HepG2 (cell line): Measurements from ENCODE around the gene DIPK1A. TPM values are rescaled to one million over a fixed set of nuclear protein-coding genes. Genes with fewer than 3 reads are reported as not detected.
A peak's percentile ranks its signal among the peaks of the same experiment; 100 is the strongest.

Experiments used
- BRCA1 ChIP-seq: sonication (generic); formaldehyde crosslinking; IDR thresholded peaks from 2 replicates; pipeline ENCODE4 v1.4.0; 2020; ENCODE audit warnings: missing genetic modification reagents
- DNMT3B ChIP-seq: conservative IDR thresholded peaks from 2 replicates; pipeline ENCODE4 v1.6.1; 2016; ENCODE audit warnings: missing biosample characterization, control low read depth
- NFIC ChIP-seq: IDR thresholded peaks from 2 replicates; pipeline ENCODE4 v1.6.1; 2012; ENCODE audit warnings: mild to moderate bottlenecking, low read length, inconsistent platforms
- NFYB ChIP-seq: sonication (generic); formaldehyde crosslinking; IDR thresholded peaks from 2 replicates; pipeline ENCODE4 v1.4.0; 2020; ENCODE audit warnings: missing genetic modification reagents
- NR2F2 ChIP-seq: IDR thresholded peaks from 2 replicates; pipeline ENCODE4 v1.6.1; 2012; ENCODE audit warnings: low read depth, inconsistent platforms, borderline replicate concordance
- RAD51 ChIP-seq: fragments of 450-650 bp; IDR thresholded peaks from 2 replicates; pipeline ENCODE4 v1.6.1; 2016; ENCODE audit warnings: borderline replicate concordance
- RORA ChIP-seq: sonication (generic); formaldehyde crosslinking; IDR thresholded peaks from 2 replicates; pipeline ENCODE4 v1.5.0; 2020; ENCODE audit warnings: mild to moderate bottlenecking, missing genetic modification reagents, moderate library complexity
- SALL2 ChIP-seq: sonication (generic); formaldehyde crosslinking; IDR thresholded peaks from 2 replicates; pipeline ENCODE4 v1.8.1; 2023; ENCODE audit warnings: mild to moderate bottlenecking, missing genetic modification reagents, inconsistent platforms
- SP2 ChIP-seq: sonication (generic); formaldehyde crosslinking; IDR thresholded peaks from 2 replicates; pipeline ENCODE4 v1.5.1; 2020; ENCODE audit warnings: mild to moderate bottlenecking, missing genetic modification reagents
- THAP8 ChIP-seq: sonication (generic); formaldehyde crosslinking; IDR thresholded peaks from 2 replicates; pipeline ENCODE4 v1.5.1; 2020; ENCODE audit warnings: missing genetic modification reagents, mild to moderate bottlenecking, borderline replicate concordance
- ZNF230 ChIP-seq: sonication (generic); formaldehyde crosslinking; IDR thresholded peaks from 2 replicates; pipeline ENCODE4 v1.4.0; 2020; ENCODE audit warnings: mild to moderate bottlenecking, missing genetic modification reagents
- ZNF260 ChIP-seq: sonication (generic); formaldehyde crosslinking; IDR thresholded peaks from 2 replicates; pipeline ENCODE4 v1.4.0; 2020; ENCODE audit warnings: missing genetic modification reagents, low read depth, mild to moderate bottlenecking, borderline replicate concordance
- ZNF282 ChIP-seq: fragments of 450-650 bp; IDR thresholded peaks from 2 replicates; pipeline ENCODE4 v1.6.1; 2018; ENCODE audit not compliant: partially characterized antibody
- ZNF605 ChIP-seq: sonication (generic); formaldehyde crosslinking; IDR thresholded peaks from 2 replicates; pipeline ENCODE4 v1.8.0; 2022; ENCODE audit warnings: mild to moderate bottlenecking, missing genetic modification reagents
- ZNF710 ChIP-seq: sonication (generic); formaldehyde crosslinking; IDR thresholded peaks from 2 replicates; pipeline ENCODE4 v1.5.0; 2020; ENCODE audit warnings: mild to moderate bottlenecking, missing genetic modification reagents, borderline replicate concordance
- polyA plus RNA-seq, 8 experiments: library from polyadenylated mRNA; depleted of rRNA in 3 of 8; stranded (reverse) in 7 of 8; unstranded in 1 of 8; fragments of >200 nt; fragmentation: Illumina TruSeq in 4 of 8; extraction: Trizol in 4 of 8; gene quantifications; 2 replicates each; pipeline versions ENCODE4 v1.2.1 to v1.2.3, GENCODE V29; 2011 to 2016; ENCODE audit warnings: low read depth in 4 of 8, missing spikeins in 1 of 8, mixed read lengths in 1 of 8; ENCODE audit not compliant: insufficient read depth in 1 of 8
- total RNA-seq, 5 experiments: library from RNA; depleted of rRNA; stranded (reverse); fragments of >200 nt; fragmentation: Illumina TruSeq; extraction: Trizol; gene quantifications; 2 replicates each; pipeline ENCODE4 v1.2.3, GENCODE V29; 2016; ENCODE audit warnings: low read depth in 1 of 5
- TF ChIP-seq, protein P1 (sequence below): sonication (generic); formaldehyde crosslinking; IDR thresholded peaks from 2 replicates; pipeline ENCODE4 v1.5.0; 2020; ENCODE audit warnings: mild to moderate bottlenecking, missing genetic modification reagents
- TF ChIP-seq, protein P2 (sequence below): sonication (generic); formaldehyde crosslinking; IDR thresholded peaks from 2 replicates; pipeline ENCODE4 v1.4.0; 2020; ENCODE audit warnings: mild to moderate bottlenecking, missing genetic modification reagents

The DIPK1A gene
- total and polyA plus RNA-seq, 2 of the 13 experiments (the other 11 are each of a cell fraction or from before 2014, with no cell fraction given) = 8.4 TPM

DNA sequence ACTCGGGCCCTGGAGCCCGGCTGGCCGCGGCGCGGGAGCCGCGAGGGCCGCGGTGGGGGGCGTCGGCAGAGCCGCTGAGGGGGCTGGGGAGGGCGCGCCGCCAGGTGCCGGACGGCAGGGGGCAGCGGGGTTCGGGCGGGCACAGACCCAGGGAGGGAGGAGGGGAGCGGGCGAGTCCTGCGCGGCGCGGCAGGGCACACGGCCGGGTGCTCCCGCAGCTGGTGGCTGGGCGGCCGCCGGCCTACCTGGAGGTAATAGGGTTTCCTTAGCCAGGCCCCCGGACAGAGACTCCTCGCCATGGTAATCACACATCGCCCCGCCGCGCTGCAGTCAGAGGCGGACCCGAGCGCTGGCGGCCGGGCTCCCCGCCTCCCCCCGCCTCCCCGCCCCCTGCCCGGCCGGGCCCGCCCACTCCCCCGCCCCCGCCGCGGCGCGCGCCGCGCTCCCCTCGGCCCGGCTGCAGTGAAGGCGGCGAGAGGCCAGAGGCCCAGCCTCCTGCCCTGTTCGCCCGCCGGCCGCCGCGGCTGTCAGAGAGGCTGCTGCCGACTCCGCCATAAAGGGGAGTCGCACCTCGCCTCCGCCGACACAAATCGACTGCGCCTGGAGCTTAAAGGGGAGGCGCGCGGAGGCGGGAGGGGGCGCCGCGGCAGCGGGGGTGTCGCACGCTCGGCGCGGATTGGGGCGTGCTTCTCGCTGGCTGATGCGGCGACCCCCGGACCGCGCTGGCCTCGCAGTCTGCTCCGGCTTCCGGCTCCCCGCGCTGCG lies at the start of gene DIPK1A (continued):
- TF ChIP-seq, protein P1, sequence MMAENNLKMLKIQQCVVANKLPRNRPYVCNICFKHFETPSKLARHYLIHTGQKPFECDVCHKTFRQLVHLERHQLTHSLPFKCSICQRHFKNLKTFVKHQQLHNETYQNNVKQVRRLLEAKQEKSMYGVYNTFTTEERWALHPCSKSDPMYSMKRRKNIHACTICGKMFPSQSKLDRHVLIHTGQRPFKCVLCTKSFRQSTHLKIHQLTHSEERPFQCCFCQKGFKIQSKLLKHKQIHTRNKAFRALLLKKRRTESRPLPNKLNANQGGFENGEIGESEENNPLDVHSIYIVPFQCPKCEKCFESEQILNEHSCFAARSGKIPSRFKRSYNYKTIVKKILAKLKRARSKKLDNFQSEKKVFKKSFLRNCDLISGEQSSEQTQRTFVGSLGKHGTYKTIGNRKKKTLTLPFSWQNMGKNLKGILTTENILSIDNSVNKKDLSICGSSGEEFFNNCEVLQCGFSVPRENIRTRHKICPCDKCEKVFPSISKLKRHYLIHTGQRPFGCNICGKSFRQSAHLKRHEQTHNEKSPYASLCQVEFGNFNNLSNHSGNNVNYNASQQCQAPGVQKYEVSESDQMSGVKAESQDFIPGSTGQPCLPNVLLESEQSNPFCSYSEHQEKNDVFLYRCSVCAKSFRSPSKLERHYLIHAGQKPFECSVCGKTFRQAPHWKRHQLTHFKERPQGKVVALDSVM (CRISPR knock-in tag) = peak; percentile 93
- no peak for TF ChIP-seq NR2F2
- TF ChIP-seq RORA (CRISPR knock-in tag) = no peak
- TF ChIP-seq RAD51 = no peak
- no peak for TF ChIP-seq NFYB (CRISPR knock-in tag)
- TF ChIP-seq, protein P2, sequence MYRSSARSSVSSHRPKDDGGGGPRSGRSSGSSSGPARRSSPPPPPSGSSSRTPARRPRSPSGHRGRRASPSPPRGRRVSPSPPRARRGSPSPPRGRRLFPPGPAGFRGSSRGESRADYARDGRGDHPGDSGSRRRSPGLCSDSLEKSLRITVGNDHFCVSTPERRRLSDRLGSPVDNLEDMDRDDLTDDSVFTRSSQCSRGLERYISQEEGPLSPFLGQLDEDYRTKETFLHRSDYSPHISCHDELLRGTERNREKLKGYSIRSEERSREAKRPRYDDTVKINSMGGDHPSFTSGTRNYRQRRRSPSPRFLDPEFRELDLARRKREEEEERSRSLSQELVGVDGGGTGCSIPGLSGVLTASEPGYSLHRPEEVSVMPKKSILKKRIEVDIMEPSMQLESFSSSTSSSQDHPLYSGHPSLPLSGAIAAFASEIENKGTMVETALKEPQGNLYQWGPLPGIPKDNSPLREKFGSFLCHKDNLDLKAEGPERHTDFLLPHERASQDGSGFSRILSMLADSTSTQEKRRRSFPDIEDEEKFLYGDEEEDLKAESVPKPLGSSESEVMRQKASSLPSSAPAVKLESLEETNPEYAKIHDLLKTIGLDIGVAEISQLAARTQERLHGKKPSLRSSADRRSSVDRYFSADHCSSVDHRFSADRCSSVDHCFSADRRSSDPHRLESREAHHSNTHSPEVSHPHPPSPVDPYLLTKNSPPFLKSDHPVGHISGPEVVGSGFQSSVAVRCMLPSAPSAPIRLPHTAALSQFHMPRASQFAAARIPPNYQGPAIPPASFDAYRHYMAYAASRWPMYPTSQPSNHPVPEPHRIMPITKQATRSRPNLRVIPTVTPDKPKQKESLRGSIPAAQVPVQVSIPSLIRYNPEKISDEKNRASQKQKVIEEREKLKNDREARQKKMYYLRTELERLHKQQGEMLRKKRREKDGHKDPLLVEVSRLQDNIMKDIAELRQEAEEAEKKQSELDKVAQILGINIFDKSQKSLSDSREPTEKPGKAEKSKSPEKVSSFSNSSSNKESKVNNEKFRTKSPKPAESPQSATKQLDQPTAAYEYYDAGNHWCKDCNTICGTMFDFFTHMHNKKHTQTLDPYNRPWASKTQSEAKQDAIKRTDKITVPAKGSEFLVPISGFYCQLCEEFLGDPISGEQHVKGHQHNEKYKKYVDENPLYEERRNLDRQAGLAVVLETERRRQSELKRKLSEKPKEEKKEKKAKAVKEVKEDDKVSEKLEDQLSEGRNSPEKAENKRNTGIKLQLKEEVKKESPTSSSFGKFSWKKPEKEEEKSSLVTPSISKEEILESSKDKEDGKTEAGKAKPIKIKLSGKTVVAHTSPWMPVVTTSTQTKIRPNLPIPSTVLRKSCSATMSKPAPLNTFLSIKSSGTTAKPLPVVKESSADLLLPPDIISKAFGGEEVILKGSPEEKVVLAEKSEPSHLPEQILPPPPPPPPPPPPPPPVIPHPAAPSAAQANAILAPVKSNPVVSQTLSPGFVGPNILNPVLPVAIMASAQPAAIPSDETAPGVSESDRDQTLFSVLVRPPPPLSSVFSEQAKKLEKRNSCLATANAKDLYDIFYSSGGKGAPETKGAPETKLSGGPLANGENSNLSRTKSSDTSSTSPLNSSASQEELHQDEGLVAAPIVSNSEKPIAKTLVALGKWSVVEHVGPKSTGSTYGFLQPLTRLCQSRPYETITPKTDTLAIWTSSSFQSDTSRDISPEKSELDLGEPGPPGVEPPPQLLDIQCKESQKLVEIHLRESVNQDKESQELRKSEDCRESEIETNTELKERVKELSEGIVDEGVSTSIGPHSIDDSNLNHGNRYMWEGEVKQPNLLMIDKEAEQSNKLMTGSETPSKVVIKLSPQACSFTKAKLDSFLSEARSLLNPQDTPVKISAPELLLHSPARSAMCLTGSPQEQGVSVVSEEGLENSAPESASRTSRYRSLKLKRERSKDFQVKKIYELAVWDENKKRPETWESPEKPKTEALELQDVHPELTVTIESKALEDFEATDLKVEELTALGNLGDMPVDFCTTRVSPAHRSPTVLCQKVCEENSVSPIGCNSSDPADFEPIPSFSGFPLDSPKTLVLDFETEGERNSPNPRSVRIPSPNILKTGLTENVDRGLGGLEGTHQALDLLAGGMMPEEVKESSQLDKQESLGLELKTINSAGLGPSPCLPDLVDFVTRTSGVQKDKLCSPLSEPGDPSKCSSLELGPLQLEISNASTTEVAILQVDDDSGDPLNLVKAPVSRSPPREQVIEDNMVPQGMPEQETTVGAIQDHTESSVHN (CRISPR knock-in tag) = no peak
- TF ChIP-seq BRCA1 = no peak
- 0 out of 2 replicates have a peak, but pooled peaks have one; percentile 13 for TF ChIP-seq THAP8 (CRISPR knock-in tag)
- no peak for TF ChIP-seq ZNF260 (CRISPR knock-in tag)
- peak; percentile 28; the same call in 1 of the 2 replicates for TF ChIP-seq ZNF230 (CRISPR knock-in tag)
- no peak for TF ChIP-seq DNMT3B (CRISPR knock-in tag)
- TF ChIP-seq ZNF605 (CRISPR knock-in tag) = peak; percentile 54; the same call in 1 of the 2 replicates
- TF ChIP-seq NFIC = no peak
- TF ChIP-seq ZNF710 (CRISPR knock-in tag) = peak; percentile 57; the same call in 1 of the 2 replicates
- no peak for TF ChIP-seq SP2 (CRISPR knock-in tag)
- TF ChIP-seq ZNF282 = no peak
- TF ChIP-seq SALL2 (CRISPR knock-in tag) = peak; percentile 33; the same call in 1 of the 2 replicates
